ENCODE measurements around the gene TBX6. TPM values are rescaled to one million over a fixed set of nuclear protein-coding genes. Genes with fewer than 3 reads are reported as not detected.
"Not testable (repeated sequence)": the region's sequence is repeated elsewhere in the genome, so short reads cannot be mapped to it uniquely, and the experiment has no call there.

The TBX6 gene, protein sequence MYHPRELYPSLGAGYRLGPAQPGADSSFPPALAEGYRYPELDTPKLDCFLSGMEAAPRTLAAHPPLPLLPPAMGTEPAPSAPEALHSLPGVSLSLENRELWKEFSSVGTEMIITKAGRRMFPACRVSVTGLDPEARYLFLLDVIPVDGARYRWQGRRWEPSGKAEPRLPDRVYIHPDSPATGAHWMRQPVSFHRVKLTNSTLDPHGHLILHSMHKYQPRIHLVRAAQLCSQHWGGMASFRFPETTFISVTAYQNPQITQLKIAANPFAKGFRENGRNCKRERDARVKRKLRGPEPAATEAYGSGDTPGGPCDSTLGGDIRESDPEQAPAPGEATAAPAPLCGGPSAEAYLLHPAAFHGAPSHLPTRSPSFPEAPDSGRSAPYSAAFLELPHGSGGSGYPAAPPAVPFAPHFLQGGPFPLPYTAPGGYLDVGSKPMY
- total RNA-seq, result 0.89 and 1.0 TPM in 2 replicates

DNA sequence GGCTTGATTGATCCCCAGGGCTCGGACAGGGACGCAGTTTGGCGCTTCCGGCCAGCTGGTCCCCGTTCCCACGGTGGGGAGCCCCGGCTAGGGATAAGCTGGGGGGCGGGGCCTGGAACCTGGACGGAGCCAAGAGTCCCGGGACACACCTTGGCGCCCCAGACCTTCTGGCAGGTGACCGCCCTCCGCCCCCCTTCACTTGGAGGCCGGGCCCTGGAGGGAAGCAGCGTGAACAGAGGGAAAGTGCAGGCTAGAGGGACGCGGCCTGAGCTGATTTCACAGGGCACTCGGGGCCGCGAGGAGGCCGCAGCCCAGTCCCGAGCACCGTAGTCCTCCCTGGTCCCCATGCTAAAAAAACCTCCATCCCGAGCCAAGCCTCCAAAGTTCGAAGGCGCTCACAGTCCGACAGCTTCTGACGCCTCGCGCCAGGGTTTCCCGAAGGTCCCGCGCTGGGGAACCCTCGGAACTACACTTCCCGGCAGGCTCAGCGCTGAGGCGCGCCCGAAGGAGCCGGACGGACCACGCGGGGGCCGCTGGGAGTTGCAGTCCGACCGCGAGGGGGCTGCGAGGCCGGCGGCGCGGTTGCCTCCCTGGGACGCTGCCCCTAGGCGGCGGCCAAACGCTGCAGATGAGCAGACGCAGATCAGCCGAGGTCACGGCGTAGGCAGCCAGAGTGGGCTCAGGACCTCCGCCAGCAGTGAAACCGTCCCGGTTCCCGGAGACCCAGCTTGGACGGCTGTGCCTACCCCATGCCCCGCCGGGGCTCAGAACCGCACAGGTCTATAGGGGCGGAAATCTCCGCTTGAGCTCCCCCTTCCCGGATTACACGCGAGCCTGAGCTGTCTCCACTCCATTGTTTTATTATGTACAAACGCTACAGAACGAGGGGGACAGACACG lies at the start of gene TBX6:
TBX6 (minus strand) TSS at position 451 of the 899 bp plus-strand sequence. CDS start 731 bp downstream, outside the sequence.
- intact Hi-C loops (cut with micrococcal nuclease), result loop anchor here (1.0 to 5.0 kb wide), 4 partner anchors 15 to 541 kb away; partner anchors contain the start of genes ALDOA and ZNF771

DNA sequence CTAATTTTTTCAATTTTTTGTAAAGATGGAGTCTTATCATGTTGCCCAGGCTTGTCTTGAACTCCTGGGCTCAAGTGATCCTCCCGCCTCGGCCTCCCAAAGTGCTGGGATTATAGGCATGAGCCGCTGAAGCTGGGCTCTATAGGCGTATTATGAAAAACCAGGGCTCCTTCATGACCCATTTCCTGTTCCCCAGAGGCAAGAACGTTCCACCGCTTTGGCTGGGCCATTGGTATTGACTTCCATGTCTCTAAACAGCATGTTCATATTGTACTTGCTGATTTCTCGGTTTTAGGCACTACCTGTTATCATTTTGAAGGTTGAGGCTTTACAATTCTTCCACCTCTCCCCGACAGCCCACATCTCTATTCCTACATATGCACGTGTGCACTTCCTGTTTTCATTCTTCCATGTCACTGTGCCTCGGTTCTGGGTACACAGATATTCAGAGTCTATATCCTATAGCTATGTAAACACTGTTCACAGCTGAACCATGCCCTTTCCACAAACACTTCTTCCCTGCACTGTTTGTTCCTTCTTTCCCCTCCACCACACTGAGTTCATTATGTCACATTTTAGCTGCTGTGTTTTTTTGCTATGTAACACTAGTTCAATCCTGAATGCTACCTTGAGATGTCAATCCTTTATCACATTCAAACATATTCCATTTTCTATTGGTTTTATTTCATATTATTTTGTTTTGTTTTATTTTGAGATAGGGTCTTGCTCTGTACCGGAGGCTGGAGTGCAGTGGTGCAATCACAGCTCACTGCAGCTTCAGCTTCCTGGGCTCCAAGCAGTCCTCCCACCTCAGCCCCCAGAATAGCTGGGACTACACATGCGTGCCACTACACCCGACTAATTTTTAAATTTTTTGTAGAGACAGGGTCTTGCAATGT lies 48.1 kb upstream of the TBX6 start:
- intact Hi-C loops (cut with micrococcal nuclease), result no loop called here

DNA sequence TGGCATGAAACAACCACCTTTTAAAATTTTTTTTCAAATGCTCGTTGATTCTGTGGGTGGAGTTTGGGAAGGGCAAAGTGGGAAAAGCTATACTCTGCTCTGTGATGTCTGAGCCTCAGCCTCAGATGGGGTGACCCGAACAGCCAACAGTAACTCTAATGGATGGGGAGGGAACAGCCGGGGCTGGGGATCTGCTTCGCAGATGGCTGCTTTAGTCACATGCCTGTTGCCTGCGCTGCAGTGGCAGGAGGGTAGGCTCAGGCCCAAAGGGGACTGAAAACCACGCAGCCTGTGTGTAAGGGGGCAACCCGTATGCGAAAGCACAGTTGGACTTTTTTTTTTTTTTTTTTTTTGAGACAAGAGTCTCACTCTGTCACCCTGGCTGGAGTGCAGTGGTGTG lies 46.2 kb upstream of the TBX6 start:
- intact Hi-C loops (cut with micrococcal nuclease), result no loop called here

DNA sequence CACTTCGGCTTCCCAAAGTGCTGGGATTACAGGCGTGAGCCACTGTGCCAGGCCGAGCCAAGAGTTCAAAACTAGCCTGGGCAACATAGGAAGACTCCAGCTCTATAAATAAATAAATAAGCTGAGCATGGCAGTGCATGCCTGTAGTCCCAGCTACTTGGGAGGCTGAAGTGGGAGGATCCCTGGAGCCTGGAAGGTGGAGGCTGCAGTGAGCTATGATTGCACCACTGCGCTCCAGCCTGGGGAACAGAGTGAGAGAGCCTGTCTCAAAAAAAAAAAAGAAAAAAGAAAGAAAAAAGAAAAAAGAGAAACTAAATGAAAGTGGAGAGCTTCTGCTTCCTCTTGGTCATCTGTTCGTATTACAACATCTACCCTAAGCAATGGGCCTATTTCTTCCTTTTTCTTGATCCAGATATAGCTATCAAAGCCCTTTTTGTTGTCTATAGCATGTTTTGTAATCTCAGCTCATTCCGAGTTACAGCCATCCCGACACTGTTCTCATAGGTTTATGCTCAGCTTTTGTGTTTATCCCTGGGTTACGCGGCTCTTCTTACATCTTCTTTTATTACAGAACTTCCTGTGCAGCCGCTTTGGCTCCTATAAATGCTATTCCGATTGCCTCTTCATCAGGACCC lies 45.4 kb upstream of the TBX6 start:
- intact Hi-C loops (cut with micrococcal nuclease), result no loop called here

DNA sequence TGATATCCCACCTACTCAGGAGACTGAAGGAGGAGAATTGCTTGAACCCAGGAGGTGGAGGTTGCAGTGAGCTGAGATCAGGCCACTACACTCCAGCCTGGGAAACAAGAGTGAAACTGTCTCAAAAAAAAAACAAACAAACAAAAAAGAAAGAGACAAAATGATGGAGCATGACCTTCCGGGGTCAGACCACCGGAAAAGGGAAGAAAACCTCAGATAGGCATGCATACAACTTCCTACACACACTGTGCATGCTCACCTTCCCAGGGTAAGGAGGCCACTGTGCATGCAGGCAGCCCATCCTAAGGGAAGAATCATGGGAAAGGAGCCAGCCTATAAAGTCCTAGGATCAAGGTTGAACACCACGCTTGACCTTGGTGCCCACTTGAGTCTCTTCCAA lies 40.9 kb upstream of the TBX6 start:
- intact Hi-C loops (cut with micrococcal nuclease), result no loop called here

DNA sequence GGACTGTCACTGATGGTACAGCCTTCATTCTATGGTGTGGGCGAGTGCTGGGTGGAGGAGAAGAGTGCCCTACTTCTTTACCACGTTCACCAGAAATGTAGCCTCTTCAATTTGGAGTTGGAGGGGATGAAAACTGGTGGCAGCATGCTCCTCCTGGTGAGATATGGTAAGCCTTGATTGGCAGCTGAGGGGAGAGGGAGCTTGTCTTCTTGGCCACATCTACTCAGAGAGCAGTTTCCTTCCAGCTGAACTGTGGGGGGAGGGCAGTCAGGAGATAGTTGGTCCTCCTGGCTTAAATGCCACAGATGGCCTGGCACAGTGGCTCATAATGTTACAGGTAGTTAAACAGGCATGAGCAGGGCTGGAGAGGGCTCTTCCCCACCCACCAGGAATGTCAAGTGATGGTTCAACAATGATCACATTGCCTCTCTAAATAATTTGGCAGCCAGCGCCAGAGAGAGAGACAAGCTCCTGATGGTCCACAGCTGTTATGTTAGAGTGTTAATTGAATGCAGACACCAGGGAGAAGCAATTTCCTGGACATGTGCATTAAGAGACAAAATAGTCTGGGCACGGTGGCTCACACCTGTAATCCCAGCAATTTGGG lies 40.2 kb upstream of the TBX6 start:
- intact Hi-C loops (cut with micrococcal nuclease), result no loop called here

DNA sequence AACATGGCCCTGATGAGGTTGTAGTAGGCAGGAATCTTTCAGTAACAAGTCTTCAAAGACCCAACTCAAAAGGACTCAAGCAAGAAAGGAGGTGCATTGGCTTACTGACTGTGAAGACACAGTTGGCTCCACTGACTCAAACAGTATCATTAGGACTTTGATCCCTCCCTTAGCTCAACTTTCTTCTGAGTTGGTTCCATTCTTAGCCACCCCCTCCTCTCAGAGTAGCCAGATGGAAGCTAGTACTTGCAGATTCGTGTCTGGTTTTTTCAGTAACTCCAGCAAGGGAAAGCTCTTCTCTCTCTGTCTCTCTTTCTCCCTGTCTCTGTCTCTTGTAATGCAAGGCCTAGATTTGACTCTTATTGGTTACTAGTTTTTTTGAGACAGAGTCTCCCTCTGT lies 36.3 kb upstream of the TBX6 start:
- intact Hi-C loops (cut with micrococcal nuclease), result no loop called here

DNA sequence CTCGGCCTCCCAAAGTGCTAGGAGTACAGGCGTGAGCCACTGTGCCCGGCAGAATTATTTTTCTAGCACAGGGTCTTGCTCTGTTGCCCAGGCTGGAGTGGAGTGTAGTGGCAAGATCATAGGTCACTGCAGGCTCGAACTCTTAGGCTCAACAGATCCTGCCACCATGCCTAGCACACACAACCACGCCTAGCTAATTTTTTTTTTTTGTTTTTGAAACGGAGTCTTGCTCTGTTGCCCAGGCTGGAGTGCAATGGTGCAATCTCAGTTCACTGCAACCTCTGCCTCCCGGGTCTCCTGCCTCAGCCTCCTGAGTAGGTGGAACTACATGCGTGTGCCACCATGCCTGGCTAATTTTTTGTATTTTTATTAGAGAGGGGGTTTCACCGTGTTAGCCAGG lies 34.0 kb upstream of the TBX6 start:
- intact Hi-C loops (cut with micrococcal nuclease), result not testable (repeated sequence)

DNA sequence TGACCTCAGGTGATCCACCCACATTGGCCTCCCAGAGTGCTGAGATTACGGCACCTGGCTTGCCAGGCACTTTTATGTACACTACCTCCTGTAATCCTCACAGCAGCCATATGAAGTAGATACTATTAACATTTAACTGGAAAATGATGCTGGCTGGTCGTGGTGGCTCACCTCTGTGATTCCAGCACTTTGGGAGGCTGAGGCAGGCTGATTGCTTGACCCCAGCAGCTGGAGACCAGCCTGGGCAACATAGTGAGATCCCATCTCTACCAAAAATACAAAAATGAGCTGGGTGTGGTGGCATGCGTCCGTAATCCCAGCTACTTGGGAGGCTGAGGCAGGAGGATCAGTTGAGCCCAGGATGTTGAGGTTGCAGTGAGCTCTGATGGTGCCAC lies 33.3 kb upstream of the TBX6 start:
- intact Hi-C loops (cut with micrococcal nuclease), result no loop called here

DNA sequence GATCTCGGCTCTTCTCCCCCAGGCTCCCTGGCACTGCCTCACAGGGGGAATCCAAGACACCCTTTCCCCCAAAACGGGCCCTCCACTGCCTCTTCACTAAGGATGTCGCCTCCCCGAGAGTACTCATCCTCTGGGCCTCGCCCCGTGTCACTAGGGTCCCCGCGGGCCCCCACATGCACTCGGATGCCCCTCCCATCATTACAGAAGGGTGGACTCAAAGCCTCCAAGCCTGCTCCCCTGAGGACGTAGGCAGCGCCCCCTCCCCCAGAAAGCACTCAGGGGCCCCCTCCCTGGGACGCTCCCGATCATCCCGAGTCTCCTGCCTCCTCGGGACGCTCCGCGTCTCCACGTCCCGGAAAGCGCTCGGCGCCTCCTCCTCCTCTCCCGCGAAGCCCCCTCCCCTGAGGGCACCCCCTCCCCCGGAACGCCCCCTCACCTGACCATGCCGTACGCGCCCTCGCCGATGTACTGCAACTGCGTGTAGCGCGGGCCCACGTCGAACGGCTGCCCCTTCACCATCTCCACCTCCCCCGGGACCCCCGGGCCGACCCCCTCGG lies 31.0 kb upstream of the TBX6 start:
- intact Hi-C loops (cut with micrococcal nuclease), result loop anchor here (2.0 kb wide), 1 partner anchor 58 kb away; the partner anchor contains the start of gene ALDOA

DNA sequence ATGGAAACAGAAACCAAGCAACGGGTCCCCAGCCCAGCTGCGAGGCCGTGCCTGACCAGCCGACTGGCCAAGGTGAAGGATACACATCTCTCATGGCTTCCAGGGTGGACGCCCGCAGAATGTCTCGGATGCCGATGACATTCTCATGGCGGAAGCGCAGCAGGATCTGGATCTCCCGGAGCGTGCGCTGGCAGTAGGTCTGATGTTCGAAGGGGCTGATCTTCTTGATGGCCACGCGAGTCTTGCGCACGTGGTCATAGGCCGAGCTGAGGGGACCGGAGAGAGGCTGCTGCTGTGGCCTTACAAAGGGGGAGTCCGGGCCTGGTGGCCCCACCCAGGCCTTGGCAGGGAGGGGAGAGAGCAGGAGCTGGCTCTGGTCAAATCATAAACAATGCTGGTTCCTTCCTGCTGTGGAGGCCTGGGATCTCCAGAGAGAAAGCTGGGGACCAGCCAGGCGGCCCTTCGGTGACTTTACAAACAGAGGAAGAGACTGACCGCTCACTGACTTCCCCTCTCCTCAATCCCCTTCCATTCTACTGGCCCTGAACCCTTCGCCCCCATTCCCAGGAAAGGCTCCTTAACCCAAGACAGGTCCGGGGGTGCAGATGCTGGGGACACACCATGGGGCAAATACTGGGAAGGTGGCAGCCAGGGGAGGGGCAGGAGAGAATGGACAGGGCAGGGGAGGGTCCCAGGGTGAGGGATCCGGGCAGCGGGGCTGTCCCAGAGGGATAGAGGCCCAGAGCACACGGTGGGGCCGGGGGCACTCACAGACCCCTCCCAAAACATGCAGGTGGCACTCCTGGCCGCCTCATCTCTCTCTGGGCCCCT lies 30.2 kb upstream of the TBX6 start:
- intact Hi-C loops (cut with micrococcal nuclease), result loop anchor here (2.0 kb wide), 1 partner anchor 57 kb away; the partner anchor contains the start of gene ALDOA

DNA sequence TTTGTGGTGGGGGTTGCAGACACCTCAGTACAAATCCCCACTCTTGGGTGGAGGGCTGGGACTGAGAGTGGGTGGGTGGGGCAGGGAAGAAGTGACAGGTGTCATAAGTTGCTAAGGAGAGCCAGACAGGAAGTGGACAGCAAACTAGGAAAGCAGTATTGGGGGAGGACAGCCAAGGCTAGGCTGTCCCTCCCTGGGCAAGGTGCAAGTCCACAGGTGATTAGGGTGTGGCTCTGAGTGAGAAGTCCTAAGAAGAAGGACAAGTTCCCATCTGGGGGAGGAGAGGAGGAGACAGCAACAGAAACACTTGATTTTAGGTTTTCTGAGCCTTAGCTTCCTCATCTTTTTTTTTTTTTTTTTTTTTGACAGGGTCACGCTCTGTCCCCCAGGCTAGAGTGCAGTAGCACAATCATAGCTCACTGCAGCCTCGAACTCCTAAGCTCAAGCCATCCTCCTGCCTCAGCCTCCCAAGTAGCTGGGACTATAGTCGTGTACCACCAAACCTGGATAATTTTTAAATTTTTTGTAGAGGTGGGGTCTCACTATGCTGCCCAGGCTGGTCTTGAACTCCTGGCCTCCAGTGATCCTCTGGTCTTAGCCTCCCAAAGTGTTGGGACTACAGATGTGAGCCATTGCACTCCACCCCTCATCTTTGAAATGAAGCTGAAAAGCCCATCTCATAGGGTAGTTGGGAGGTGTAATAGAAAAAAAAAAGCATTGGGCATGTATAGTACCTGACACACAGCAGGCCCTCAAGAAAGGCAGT lies 28.8 kb upstream of the TBX6 start:
- intact Hi-C loops (cut with micrococcal nuclease), result no loop called here

DNA sequence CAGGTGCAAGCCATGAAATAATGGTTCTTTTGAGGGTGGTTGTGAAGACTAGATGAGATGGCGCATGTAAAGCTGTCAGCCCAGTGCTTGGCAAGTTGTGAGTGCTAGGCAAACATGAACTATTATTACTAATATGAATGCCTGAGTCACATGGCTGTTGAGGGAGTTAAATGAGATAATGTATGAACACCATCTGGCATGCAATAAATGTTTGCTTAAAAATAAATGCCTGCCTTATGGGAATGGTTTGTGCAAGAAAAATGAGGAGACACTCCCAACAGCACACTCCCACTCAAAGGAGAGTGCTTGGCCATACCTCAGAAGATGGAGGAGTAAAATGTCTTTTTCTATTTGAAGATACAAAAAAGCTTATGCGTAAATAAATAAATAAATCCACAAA lies 27.7 kb upstream of the TBX6 start:
- intact Hi-C loops (cut with micrococcal nuclease), result no loop called here

DNA sequence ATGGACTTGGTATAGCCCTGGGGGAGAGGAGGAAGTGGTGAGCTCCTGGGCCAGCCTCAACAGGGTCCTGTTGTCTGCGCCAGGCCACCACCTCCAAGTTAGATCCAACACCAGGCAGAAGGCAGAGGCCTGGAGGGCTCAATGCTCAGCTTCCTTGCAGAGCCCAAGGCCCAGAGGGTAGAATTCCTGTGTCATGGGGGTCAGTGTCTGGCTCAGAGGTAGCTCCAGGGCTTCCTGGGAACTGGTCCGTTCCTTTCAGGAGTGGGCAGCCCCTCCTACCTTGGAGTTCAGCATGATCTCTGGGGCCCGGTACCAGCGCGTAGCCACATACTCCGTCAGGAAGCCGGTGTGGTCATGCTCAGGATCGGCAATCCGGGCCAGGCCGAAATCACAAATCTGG lies 26.0 kb upstream of the TBX6 start:
- intact Hi-C loops (cut with micrococcal nuclease), result no loop called here

DNA sequence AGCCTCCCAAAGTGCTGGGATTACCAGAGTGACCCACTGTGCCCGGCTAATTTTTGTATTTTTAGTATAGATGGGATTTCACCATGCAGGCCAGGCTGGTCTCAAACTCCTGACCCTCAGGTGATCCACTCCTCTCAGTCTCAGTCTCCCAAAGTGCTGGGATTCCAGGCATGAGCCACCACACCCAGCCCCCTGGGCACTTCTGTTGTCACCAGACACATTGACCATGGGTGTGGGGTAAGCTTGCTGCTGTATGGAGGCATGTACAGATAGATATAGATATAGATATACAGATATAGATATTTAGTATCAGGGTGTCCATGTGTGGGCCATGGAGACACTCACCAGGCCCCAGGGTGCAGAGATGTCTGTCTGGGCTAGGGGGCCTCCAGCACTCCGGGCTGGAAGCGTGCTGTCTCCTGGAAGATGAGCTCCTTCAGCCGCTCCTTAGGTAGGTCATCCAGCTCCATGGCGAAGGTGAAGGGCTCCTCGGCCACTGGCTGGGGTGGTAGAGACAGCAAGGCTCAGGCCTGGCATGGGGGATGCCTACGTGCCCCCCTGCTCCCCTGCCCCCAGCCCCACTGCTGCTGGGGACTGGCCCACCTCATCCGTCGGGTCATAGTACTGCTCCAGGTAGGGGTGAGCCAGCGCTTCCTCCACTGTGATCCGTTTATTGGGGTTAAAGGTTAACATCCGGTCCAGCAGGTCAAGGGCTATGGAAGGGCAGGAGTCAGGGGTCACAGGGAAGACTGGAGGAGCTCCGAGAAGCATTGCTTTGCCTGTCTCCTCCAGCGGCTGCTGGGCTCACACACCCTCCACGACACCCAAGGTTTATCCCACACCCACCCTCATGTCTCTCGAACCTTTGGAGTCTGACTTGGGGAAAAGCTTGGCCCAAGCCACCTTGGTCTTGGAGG lies 24.8 kb upstream of the TBX6 start:
- intact Hi-C loops (cut with micrococcal nuclease), result no loop called here

DNA sequence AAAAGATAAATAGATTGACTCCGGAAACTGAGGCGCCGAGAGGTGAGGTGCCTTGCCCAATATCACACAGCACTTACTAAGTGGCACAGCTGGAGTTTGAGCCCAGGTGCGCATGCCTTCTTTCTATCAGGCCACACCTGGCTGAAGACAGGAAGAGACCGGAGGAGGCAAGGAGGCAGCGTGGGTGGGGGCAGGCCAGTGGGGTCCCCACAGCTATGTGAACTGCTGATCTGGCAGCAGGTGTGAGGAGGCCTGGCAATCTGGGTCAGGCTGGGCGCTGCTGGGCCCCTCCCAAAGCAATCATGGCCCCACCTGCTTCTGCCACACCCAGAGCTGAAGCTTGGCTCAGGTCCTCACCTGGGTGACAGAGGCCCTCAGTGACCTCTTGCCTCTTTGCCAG lies 23.5 kb upstream of the TBX6 start:
- intact Hi-C loops (cut with micrococcal nuclease), result no loop called here

DNA sequence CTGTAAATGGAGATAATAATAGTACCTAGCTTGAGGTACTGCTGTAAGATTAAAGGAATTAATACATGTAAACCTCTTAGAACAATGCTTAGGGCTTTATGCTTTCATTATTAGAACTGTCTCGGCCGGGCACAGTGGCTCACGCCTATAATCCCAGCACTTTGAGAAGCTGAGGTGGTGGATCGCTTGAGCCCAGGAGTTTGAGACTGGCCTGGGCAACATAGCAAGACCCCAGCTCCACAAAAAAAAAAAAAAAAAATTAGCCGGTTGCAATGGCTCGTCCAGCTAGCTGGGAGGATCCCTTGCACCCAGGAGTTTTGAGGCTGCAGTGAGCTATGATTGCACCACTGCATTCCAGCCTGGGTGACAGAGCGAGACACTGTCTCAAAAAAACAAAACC lies 23.1 kb upstream of the TBX6 start:
- intact Hi-C loops (cut with micrococcal nuclease), result not testable (repeated sequence)

Data from T-helper 2 cell treated with Interferon-gamma antibody and Interleukin-4, amounts not matched to agents 100 ng/mL and 5 ng/mL, for 36 hours (primary cell).